Glutamatergic neuron (in vitro differentiated cells): ENCODE measurements around the gene FGGY. TPM values are rescaled to one million over a fixed set of nuclear protein-coding genes. Genes with fewer than 3 reads are reported as not detected.
"Not testable (repeated sequence)": the region's sequence is repeated elsewhere in the genome, so short reads cannot be mapped to it uniquely, and the experiment has no call there.

ENCODE experiments used
- DNase-seq: peaks from one replicate; pipeline ENCODE4 v3.0.0; 2022
- H3K27ac Mint-ChIP-seq: one replicate; pipeline ENCODE4 v1.8.0; 2020; ENCODE audit warnings: mild to moderate bottlenecking, mixed read lengths, inconsistent platforms; ENCODE audit not compliant: unreplicated experiment
- H3K27me3 Mint-ChIP-seq: one replicate; pipeline ENCODE4 v1.8.0; 2020; ENCODE audit warnings: mild to moderate bottlenecking, moderate library complexity, mixed read lengths, inconsistent platforms; ENCODE audit not compliant: unreplicated experiment
- H3K36me3 Mint-ChIP-seq: one replicate; pipeline ENCODE4 v1.8.0; 2020; ENCODE audit warnings: mild to moderate bottlenecking, mixed read lengths, inconsistent platforms; ENCODE audit not compliant: unreplicated experiment
- H3K4me1 Mint-ChIP-seq: one replicate; pipeline ENCODE4 v1.8.0; 2020; ENCODE audit warnings: mild to moderate bottlenecking, low read depth, mixed read lengths, inconsistent platforms; ENCODE audit not compliant: unreplicated experiment
- H3K4me3 Mint-ChIP-seq: one replicate; pipeline ENCODE4 v1.8.0; 2020; ENCODE audit warnings: mild to moderate bottlenecking, mixed read lengths, inconsistent platforms; ENCODE audit not compliant: unreplicated experiment
- H3K9me3 Mint-ChIP-seq: one replicate; pipeline ENCODE4 v1.8.0; 2020; ENCODE audit warnings: mild to moderate bottlenecking, moderate library complexity, mixed read lengths, inconsistent platforms; ENCODE audit not compliant: unreplicated experiment
- total RNA-seq: library from RNA; stranded (reverse); fragmentation: NEBNext Ultra II Directional; extraction: Animal tissue kit (Norgen Biotek cat#: 25700); gene quantifications from one replicate; pipeline ENCODE4 v1.2.1, GENCODE V29; 2021; ENCODE audit not compliant: unreplicated experiment
- TF ChIP-seq, protein P1 (sequence below): fragments of 200-600 bp; sonication (generic); IDR thresholded peaks from one replicate; pipeline ENCODE4 v1.5.0; 2021; ENCODE audit not compliant: partially characterized antibody, unreplicated experiment

Gene FGGY
- total RNA-seq, 1 donor from 2014 or later = 11.6 TPM

DNA sequence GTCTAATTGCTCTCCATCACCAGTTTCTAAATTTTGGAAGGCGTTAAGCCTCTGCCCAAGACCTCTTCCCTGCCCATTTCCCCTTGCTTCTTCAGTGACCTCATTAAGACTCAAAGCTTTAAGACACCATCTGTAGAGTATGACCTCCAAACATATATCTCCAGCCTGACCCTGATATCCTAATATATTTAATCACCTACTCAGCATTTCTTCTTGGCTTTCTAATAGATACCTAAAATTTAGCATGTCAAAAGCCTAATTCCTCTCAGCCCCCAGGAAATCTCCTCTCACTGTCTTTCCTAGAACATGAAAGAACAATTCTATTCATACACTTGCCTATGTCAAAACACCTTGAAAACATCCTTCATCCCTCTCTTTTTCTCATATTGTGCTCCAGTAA is 282.3 kb downstream of the FGGY start:
- no peak for DNase-seq
- no peak overlapping the region for H3K4me3 Mint-ChIP-seq
- no peaks in the 10 kb centered on the region for H3K4me1 Mint-ChIP-seq
- TF ChIP-seq, protein P1, sequence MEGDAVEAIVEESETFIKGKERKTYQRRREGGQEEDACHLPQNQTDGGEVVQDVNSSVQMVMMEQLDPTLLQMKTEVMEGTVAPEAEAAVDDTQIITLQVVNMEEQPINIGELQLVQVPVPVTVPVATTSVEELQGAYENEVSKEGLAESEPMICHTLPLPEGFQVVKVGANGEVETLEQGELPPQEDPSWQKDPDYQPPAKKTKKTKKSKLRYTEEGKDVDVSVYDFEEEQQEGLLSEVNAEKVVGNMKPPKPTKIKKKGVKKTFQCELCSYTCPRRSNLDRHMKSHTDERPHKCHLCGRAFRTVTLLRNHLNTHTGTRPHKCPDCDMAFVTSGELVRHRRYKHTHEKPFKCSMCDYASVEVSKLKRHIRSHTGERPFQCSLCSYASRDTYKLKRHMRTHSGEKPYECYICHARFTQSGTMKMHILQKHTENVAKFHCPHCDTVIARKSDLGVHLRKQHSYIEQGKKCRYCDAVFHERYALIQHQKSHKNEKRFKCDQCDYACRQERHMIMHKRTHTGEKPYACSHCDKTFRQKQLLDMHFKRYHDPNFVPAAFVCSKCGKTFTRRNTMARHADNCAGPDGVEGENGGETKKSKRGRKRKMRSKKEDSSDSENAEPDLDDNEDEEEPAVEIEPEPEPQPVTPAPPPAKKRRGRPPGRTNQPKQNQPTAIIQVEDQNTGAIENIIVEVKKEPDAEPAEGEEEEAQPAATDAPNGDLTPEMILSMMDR = no peak
- peaks cover under 1% of the 10 kb centered on the region for H3K36me3 Mint-ChIP-seq
- no peaks in the 10 kb centered on the region for H3K9me3 Mint-ChIP-seq
- H3K27me3 Mint-ChIP-seq = peaks cover 2% of the 10 kb centered on the region
- no peak overlapping the region for H3K27ac Mint-ChIP-seq

DNA sequence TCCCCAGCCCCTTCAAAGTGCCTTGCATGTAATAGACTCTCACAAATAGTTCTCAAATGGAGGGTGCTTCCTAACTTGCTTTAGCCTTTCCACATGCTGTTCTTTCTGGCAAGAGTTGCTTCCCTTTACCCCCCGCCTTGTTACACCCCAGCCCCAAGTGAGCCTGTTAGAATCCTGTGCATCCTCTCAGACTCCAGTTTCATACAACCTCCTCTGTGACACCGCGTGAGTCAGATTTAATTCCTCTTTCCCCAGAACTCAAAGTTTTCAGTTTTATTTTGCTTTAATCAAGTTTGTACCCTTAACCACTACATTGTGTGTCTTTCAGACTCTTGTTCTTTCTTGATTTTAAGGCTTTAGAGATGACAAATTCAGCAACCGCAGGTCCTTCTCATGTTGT is 283.4 kb downstream of the FGGY start:
- no peak for DNase-seq
- Mint-ChIP-seq H3K27ac (no peak overlapping the region), H3K36me3 (no peaks in the 10 kb centered on the region), H3K9me3 (no peaks in the 10 kb centered on the region), H3K27me3 (peaks cover 2% of the 10 kb centered on the region), H3K4me3 (no peak overlapping the region), H3K4me1 (no peaks in the 10 kb centered on the region)
- TF ChIP-seq, protein P1 = no peak

DNA sequence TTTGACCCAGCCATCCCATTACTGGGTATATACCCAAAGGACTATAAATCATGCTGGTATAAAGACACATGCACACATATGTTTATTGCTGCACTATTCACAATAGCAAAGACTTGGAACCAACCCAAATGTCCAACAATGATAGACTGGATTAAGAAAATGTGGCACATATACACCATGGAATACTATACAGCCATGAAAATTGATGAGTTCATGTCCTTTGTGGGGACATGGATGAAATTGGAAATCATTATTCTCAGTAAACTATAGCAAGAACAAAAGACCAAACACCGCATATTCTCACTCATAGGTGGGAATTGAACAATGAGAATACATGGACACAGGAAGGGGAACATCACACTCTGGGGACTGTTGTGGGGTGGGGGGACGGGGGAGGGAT is 295.5 kb downstream of the FGGY start:
- not testable (repeated sequence) for DNase-seq

DNA sequence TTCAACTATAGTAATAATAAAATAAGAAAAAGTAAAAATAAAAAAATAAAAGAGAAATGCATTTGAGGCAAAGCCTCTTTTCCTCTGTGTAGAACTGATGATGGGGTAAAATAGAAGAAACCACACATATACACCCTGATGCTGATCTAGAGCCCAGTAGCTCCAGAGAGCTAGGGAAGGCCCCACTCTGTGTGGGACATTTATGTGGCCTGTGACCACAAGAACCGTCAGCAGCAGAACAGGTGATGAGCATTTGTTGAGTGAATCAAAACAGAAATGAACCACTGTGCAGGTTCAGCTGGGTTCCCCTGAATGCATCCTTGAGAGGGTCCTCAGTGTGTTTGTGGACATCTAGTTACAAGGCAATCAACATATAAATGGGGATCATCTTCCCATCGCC is 296.0 kb downstream of the FGGY start:
- H3K27me3 Mint-ChIP-seq = peaks cover 1% of the 10 kb centered on the region

More for the DNA sequence above, 295.5 kb downstream of the FGGY start:
- not testable (repeated sequence) for H3K9me3 Mint-ChIP-seq, H3K4me3 Mint-ChIP-seq, H3K36me3 Mint-ChIP-seq, H3K27me3 Mint-ChIP-seq, H3K27ac Mint-ChIP-seq, H3K4me1 Mint-ChIP-seq

DNA sequence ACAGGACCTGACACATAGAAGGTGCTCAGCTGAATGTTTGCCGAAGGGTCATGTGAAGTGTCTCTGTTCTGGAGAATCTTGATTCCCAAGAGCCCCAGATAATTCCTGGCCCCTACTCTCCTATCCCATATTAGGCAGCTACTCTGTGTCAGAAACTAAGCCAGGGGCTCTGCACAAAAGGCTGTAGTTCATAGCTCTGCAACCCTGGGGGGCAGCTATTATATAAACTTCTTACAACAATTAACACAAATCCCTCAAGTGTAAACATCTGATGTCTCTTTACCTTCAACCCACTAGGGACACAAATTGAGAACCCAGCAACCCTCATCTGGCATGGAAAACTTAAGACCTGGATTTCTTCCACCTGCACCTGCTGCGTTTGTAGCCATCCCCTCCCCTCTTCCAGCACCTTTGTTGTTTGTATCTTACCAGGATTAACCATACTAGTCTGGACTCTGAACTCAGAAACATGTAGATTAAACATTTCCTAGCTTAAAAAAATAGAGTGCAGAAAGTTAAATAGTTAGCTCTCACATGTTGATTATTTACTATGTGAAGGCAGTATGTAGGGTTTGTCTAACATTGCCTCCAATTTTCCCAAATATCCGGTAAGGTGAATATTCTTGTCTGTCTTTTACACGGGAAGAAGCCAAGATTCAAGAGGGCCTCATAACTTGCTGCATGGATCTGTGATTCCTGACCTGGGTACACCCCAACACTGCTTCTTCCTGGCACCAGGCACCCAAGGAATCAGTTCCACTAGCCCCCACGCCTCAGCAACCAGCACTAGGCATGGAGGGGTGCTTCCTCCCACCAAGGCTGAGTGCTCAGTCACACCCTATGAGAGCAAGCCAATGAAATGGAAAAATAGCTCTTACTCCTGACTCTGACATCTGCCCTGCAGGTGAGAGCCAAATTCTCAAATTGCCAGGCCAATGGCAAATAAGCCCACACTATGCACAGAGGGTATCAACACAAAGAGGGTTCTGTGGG is 297.2 kb downstream of the FGGY start:
- Mint-ChIP-seq H3K27ac (no peak overlapping the region), H3K36me3 (no peaks in the 10 kb centered on the region), H3K27me3 (peaks cover 1% of the 10 kb centered on the region), H3K4me1 (no peaks in the 10 kb centered on the region), H3K4me3 (no peak overlapping the region), H3K9me3 (no peaks in the 10 kb centered on the region)
- TF ChIP-seq, protein P1 = no peak
- DNase-seq = no peak

More for the DNA sequence above, 296.0 kb downstream of the FGGY start:
- no peak for DNase-seq
- no peak overlapping the region for H3K27ac Mint-ChIP-seq
- no peaks in the 10 kb centered on the region for H3K4me1 Mint-ChIP-seq
- peaks cover 2% of the 10 kb centered on the region for H3K36me3 Mint-ChIP-seq
- TF ChIP-seq, protein P1 = no peak
- H3K9me3 Mint-ChIP-seq = no peaks in the 10 kb centered on the region
- H3K4me3 Mint-ChIP-seq = no peak overlapping the region
